Activated CD8-positive, alpha-beta memory T cell treated with anti-CD3 and anti-CD28 coated beads, Interleukin-2, amount 50 U/mL, for 1 hour (primary cell): ENCODE data around the gene CFAP77.
"Not testable (repeated sequence)": the region's sequence is repeated elsewhere in the genome, so short reads cannot be mapped to it uniquely, and the experiment has no call there.

ENCODE experiments used
- DNase-seq: peaks from one replicate; pipeline ENCODE4 v3.0.0-alpha.2; 2020; ENCODE audit errors: extremely low read depth

The CFAP77 gene

DNA sequence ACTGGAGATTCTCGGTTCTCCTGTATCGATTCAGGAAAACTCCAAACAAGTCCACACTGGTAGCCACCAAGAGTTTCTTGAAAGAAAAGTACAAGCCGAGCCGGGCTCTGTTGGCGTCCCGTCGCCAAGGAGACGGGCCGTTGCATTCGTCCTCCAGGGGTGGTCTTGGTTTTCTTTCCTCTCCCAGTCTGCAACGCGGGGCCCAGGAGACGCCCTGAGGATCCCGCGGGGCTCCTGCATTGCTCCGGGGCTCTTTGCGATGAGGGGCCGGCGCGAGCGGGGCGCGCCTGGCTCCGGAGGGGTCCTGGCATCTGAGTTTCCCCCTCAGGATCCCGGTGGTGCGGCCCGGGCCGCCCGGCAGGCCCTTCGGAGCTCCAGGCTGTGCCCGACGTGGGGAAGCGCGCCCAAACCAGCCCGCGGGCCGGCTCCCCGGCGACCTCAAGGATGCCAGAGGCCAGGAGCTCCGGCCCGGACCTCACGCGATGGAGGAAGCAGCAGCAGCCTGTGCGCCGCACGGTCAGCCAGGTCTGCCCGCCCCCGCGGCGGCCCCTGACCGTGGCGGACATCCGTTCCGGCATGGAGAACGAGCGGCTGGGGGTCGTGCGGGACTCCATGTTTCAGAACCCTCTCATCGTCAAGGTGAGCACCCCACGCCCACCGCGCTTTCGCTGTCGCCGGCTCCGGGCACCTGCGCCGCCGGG is at the start of gene CFAP77:
TSS of gene CFAP77 (plus strand) at position 384 of the 701 bp plus-strand sequence. CDS start at position 445, 61 bp downstream.
- DNase-seq: no peak

DNA sequence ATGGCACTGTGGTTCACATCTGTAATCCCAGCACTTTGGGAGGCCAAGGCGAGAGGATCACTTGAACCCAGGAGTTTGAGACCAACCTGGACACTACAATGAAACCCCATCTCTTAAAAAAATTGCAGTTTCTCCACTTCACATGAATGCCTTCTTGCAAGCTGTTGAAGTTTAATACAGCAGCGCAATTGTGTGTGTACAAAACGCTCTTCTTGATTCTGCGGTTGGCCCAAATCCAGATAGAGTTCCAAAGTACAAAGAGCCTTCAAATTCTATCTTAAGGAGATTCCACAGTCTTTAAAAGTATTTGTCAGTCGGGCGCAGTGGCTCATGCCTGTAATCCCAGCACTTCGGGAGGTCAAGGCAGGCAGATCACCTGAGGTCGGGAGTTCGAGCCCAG is 45.9 kb upstream of the CFAP77 start:
- DNase-seq: no peak

DNA sequence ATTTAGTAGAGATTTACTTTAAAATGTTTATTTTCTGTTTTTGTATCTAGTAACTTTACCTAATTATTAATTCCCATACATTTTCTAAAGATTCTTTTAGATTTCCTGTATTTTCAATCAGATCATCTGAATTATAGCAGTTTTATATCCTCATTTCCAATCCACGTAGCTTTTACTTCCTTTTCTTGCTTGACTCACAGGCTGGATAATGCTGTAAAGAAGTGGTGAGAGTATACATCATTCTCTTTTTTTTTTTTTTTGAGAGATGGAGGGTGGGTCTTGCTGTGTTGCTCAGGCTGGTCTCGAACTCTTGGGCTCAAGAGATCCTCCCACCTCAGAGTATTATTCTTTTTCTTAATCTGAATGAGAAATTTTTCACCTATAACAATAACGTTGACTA is 44.0 kb upstream of the CFAP77 start:
- no peak for DNase-seq

DNA sequence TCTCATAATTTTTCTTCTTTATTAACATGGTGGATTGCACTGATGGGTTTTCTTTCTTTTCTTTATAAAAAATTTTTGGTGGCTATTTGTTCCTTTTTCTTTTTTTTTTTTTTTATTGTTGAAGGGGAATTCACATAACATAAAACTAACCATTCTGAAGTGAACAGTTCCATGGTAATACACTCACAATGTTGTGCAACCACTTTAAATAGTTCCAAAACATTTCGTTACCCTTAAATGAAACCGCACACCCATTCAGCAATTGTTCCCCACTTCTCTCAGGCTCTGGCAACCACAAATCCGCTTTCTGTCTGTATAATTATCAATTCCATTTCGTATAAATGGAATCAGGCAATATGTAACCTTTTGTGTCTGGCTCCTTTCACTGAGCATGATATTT is 43.5 kb upstream of the CFAP77 start:
- no peak for DNase-seq

DNA sequence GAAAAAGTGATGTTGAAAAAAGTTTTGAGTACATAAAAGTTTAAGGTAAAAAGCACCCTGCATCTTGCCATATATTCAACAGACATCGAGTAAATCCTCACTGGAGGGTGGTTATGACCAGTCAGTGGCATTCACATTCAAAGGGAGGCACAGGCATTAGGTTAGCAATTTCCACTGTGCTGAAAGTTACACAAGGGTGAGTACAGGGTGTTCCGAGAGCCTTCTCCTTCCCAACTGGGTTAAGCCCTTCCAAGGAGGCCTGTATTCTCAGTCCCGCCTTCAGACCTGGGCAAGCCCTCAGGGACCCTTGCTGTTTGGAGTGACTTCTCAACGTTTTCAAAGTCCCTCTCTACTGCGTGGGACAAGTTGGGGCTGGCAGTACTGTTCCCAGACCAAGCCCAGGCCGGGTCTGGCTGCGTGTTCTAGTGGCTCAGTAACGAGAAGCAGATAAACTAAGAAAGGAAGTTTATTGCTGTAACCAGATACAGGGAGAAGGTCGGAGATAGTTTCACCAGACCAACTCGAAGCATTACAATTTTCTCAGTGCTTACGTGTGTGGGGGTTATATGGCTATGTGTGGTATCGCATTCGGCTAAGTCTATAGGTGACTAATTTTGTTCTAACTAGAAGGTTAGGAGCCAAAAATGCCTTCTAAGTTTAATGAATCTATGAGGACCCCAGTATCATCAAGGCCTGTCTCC is 42.2 kb upstream of the CFAP77 start:
- no peak for DNase-seq

DNA sequence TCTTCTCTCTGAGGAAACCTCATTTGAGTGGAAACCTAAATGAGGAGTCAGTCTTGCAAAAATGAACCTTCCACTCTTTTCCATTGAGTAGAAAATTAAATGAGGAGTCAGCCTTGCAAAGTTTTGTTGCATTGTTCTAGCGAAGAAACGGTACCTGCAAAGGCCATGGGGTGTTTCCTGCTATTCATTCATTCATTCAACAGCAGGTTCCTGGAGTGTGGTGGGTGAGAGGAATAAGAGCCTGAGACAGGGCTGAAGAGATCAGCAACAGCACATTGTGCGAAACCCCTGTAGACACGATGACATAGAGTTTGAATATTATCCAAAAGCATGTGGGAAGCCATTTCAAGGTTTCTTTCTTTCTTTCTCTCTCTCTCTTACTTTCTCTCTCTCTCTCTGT is 40.6 kb upstream of the CFAP77 start:
- DNase-seq: no peak

DNA sequence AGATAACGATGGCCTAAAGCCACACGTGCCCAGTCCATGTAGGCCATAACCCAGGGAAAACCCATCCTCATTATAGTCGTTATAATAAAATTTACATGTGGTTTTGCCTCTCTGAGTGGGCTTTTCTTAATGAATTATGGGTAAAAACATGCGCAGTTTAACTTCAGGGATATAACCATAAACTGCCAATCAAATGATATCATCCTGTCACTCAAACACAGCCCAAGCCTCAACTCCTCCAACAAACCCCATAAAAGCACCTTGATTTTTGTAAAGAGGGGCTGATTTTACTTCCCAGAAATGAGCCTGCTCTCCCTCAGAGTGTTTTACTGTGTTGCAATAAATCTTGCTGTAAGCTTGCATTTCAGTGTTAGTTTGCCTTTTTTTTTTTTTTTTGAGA is 39.4 kb upstream of the CFAP77 start:
- DNase-seq: no peak

DNA sequence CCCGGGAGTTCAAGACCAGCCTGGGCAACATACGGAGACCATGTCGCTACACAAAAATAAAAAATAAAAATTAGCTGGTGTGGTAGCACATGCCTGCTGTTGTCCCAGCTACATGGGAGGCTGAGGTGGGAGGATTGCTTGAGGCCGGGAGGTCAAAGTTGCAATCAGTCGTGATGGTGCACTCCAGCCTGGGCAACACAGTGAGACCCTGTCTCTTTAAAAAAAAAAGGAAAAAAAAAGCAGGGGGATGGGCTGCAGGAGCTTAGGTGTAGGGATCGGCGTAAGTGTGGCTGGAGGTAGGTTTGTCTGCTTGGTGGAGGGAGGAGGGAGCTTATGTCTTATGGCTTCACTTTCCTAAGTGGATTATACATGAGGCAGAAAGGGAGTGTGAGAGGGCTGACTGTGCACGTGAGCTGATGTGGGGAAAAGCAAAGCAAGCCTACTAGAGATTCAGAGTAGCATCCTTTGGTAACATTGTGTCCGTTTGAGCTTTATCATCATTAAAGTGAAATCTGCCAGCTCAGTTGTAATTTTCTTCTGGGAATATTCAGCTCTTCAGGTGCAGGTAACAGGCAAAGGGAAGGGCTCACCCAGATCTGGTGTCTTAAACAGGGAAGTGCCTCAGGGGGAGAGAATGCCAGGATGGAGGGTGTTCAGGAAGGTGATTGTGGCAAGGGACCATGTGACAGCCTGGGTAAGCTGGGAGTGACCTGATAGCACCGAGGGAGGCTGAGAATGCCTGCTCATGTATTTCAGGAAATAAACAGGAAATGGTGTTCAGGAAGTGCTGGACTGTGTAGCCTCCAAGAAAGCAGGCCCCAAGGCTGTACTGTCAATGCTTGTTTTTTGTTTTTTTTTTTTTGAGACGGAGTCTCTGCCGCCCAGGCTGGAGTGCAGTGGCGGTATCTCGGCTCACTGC is 37.6 kb upstream of the CFAP77 start:
- no peak for DNase-seq

DNA sequence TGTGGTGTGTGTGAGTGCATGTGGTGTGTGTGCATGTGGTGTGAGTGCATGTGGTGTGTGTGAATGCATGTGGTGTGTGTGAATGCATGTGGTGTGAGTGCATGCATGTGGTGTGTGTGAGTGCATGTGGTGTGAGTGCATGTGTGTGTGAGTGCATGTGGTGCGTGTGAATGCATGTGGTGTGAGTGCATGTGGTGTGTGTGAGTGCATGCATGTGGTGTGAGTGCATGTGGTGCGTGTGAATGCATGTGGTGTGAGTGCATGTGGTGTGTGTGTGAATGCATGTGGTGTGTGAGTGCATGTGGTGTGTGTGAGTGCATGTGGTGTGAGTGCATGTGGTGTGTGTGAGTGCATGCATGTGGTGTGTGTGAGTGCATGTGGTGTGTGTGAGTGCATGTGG is 32.2 kb upstream of the CFAP77 start:
- DNase-seq: not testable (repeated sequence)

DNA sequence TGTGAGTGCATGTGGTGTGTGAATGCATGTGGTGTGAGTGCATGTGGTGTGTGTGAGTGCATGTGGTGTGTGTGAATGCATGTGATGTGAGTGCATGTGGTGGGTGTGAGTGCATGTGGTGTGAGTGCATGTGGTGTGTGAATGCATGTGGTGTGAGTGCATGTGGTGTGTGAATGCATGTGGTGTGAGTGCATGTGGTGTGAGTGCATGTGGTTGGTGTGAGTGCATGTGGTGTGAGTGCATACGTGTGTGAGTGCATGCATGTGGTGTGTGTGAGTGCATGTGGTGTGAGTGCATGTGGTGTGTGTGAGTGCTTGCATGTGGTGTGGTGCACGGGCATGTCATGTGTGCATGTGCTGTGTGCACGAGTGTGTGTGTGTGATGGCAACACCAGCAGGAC is 31.6 kb upstream of the CFAP77 start:
- DNase-seq: not testable (repeated sequence)

DNA sequence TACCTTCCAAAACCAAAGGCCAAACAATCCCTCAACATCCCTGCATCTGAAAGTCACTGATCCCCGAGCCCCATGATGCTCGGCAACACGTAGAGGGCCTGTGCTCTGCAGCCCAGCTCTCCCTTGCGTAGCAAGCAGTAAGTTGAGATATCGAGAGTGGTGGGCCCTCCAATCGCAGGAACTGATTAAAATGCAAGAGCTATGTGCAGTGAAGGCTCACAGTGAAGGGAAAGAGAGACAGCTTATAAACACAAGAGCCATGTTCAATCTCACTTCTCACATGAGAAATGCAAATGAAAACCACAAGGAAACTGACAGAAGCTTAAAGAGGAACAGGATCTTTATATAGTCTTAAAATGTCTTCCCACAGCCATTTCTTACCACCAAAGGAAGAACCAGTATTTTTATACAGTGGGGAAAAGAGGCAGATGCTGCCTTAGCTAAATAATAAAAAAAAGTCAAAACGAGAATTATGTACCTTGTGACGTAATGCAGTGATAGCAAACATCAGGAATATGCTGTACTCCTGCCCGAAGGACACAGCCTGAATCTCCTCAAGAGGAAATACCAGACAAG is 28.0 kb upstream of the CFAP77 start:
- DNase-seq: no peak

DNA sequence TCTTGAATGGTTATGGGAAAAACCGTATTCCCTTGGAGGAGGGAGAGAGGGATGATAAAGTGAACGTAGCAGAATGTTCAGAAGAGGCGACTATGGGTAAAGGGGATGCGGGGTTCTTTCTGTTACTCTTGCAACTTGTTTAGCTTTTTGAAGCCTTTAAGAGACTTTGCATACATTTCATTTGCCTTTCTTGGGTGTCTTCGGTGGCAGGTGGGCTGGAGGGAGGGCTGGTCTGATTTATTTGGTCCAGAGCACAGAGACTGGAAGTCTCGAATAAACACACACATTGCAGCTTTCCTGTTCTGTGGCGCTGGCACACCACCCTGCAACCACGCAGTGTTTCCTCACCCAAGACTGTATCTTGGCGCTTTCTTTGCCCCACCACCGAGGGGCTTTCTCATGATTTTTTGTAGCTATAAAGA is 26.5 kb upstream of the CFAP77 start:
- no peak for DNase-seq

DNA sequence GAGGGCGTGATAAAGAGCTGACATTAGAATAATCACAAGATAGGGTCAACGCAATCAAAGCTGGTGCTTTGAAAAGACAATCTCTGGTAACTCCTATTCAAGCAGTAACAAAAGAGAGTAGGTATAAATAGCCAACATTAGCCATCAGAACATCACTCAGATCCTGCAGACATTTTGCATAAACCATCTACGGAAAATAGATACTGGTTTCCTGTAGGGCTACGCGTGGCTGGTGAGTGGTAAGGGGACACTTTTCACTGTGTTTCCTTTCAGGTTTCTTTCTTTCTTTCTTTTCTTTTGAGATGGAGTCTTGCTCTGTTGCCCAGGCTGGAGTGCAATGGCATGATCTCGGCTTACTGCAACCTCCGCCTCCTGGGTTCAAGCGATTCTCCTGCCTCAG is 25.6 kb upstream of the CFAP77 start:
- DNase-seq: no peak

DNA sequence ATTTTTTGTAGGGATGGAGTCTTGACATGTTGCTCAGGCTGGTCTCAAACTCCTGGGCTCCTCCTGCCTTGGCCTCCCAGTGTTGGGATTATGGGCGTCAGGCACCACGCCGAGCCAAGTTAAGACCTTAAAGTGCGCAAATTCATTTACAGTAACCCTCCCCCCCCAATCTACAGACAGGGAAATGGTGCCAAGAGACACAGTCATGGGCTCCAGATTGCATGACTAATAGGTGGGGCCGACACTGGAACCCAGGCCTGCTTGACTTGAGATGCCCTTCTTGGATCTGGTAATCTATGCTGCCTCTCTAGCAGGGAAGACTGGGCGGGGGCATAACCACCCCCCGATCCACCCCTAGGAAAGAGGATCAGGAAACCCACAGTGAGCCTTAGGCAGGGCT is 22.9 kb upstream of the CFAP77 start:
- no peak for DNase-seq

DNA sequence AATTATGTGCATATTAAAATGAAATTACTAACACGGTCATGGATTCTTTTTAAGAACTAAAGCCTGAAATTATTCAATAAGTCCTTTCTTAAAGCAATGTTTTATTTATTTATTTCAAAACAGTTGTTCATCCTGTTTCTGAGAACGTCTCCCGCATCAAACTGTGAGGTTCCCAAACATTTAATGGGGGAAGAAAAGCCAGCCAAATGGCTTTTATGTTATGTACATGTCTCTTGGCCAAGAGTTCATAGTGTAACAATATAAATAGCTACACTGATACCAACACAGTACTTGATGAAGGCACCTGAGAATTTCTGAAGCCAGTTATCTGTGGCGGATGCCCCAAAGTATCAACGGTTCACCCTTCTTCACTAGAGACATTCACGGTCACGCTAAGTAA is 19.0 kb upstream of the CFAP77 start:
- DNase-seq: no peak

DNA sequence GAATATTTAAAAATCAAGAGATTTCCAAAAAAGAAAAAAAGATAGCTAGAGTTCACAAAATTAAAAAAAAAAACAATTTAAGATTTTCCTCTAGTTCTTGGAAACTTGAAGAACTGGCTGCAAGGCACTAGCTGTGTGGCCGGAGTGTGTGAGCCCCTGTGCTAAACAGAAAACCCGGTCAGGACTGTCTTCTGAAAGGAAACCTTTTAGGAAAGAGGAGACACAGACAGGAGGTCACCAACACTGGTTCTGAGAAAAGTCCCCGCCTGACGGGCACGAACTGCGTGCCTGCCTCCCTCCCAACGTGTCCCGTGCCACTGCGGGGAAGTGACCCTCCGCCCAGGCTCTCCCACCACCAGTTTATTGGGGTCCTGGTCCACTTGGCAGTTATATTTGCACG is 18.6 kb upstream of the CFAP77 start:
- no peak for DNase-seq

DNA sequence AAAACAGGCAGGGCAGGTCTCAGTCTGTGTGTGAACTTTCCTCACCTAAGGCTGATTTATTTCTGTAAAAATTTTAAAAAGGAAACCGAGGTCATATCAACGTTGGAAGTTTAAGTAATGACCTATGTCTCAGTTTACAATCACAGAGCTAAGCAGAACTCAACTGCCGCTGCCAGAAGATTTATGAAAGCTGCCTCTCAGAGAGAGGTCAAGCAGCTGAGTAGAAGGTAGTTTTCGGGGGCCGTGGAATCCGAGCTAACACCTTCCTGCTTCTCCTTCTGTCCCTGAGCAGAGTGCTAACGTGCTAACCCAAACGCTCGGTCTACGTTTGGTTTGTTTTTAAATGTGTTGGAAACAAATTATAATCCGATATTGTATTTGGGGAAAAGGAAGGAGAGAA is 14.5 kb upstream of the CFAP77 start:
- no peak for DNase-seq

DNA sequence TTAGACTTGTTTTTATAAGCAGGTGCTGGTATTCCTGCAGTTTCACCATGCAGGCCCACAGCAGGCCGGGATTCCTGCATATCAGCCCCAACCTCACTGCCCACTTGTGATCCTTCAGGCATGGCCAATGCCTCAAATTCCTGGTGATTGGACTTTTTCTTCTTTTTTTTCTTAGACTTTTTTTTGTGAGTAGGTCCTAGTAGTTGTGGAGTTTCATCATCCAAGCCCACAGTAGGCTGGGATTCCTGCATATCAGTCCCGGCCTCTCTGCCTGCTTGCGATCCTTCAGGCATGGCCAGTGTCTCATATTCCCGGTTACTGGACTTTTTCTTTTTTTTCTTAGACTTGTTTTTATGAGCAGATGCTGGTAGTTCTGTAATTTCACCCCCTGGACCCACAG is 8.2 kb upstream of the CFAP77 start:
- DNase-seq: no peak

DNA sequence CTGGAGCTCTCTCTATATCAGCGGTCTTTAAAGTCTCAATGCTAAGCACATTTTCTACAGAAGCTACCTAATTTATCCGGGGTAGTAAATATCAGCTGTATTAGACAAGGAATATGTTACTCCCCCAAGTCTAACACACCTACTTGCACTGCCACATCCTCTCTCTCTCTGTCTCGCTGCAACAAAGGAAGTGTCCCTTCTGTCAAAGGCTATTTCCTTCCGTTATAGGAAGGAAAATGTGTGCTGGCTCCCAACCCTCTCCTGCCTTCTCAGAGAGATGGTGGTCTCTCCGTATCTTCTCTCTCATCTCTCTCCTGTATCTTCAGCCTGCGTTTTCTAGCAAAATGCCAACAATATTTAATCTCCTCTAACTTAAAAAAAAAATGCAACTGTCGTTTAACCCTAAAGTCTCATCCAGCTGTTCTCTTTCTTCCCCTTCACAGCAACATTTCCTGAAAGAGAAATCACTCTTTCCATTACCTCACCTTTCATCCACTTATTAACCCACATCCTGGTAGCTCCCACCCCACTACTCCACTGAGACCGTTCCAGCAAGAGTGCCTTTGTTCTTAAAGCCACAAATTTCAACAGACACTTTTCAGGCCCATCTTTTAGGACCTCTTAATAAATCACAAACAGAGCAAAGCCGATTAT is 5.7 kb upstream of the CFAP77 start:
- no peak for DNase-seq

DNA sequence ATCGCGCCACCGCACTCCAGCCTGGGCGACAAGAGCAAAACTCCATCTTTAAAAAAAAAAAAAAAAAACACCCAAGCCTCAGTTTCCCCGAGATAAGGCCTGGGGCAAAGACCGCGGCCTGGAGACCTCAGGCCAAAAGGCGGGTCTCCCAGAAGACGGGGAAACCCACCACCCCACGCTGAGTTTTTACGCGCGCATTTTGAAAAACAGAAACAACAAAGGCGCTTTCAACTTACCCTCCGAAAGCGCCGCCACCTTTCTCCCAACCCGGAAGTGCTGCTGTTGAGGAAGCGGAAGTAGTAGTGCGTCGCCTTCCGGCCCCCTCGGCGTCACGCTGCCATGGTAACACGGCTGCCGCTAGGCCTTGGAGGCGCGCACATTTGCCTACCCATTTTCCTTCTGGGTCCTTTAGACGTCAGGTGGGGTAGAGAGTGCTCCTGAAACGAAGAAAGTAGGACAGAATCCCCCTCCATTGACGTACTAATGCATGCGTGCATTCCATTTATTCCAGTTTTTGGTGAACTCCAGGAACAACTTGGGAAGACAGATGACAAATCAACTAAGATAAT is 3.4 kb upstream of the CFAP77 start, which contains the start of gene TTF1:
TSS of gene TTF1 (minus strand) at position 287 of the 569 bp plus-strand sequence. CDS start 4,019 bp downstream, outside the sequence.
- peak; percentile 86 for DNase-seq

DNA sequence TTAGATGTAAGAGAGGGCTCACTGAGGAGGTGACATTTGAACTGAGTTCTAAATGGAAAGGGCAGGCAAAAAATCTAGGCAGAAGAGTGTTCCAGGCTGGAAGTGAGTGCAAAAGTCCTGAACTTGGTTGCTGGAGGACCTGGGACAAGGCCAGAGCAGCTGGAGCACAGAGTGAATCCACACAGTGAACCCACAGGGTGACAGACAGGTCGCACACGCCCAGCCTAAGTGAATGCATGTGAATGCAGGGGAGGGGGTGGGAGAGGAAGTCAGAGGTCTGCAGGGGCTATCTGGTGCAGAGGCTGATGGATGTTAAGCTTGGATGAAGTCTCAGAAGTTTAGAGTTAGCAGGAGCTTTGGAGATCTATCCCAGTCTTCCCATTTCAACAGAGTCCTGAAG is 2.8 kb upstream of the CFAP77 start:
- DNase-seq: no peak
